Esophagus squamous epithelium (tissue), 5 donors: ENCODE results near the gene GAB3. TPM values are rescaled to one million over a fixed set of nuclear protein-coding genes. Genes with fewer than 3 reads are reported as not detected.

Experiments
- DNase-seq: peaks from one replicate; lab custom pipeline; 2025; lab: John Stamatoyannopoulos, UW
- H3K27ac ChIP-seq, 4 donors: fragments of 200-600 bp; sonication (generic); one replicate each; pipeline ENCODE4 v1.5.1; 2016 to 2019; ENCODE audit warnings: mild to moderate bottlenecking in 1 of 4
- H3K27me3 ChIP-seq, 4 donors: fragments of 200-600 bp; sonication (generic); 1 replicate in 3 of 4; 2 replicates in 1 of 4; pipeline versions ENCODE4 v1.5.1 to v1.6.0; 2017 to 2021; ENCODE audit warnings: antibody characterized with exemption in 1 of 4
- H3K36me3 ChIP-seq, 3 donors: fragments of 200-600 bp; sonication (generic); one replicate each; pipeline ENCODE4 v1.5.1; 2016 to 2019
- H3K4me1 ChIP-seq, 3 donors: fragments of 200-600 bp; sonication (generic); one replicate each; pipeline ENCODE4 v1.5.1; 2017 to 2019
- H3K4me3 ChIP-seq, 4 donors: fragments of 200-600 bp; sonication (generic); 1 replicate in 3 of 4; 2 replicates in 1 of 4; pipeline ENCODE4 v1.5.1; 2016 to 2019; ENCODE audit warnings: mild to moderate bottlenecking in 2 of 4, moderate library complexity in 1 of 4
- H3K9me3 ChIP-seq, 3 donors: fragments of 200-600 bp; sonication (generic); one replicate each; pipeline ENCODE4 v1.5.1; 2016 to 2019
- CTCF ChIP-seq, 6 experiments: fragments of 450-650 bp in 4 of 6; fragments of 200-600 bp in 2 of 6; sonication (generic) in 2 of 6; IDR thresholded peaks; one replicate each; pipeline ENCODE4 v1.5.1; 2016 to 2019; ENCODE audit warnings: antibody characterized with exemption in 6 of 6, mild to moderate bottlenecking in 4 of 6, moderate library complexity in 4 of 6
- POLR2A ChIP-seq, 4 donors: fragments of 450-650 bp; IDR thresholded peaks; one replicate each; pipeline ENCODE4 v1.6.1; 2017; ENCODE audit warnings: antibody characterized with exemption in 4 of 4, mild to moderate bottlenecking in 4 of 4, moderate library complexity in 3 of 4
- WGBS, 2 donors: methylation state at CpG; one replicate each; pipeline ENCODE4 v1.1.5; 2018; 5-methylcytosine and 5-hydroxymethylcytosine counted together
- intact Hi-C: fragments of 100-400 bp; cut with DNase I; formaldehyde crosslinking; loops from one replicate; pipeline ENCODE4 v1.15.0; 2022
- total RNA-seq, 4 donors: library from RNA; depleted of rRNA; stranded (reverse); fragments of >200 nt; gene quantifications; one replicate each; pipeline ENCODE4 v1.1.0, GENCODE V29; 2016
- donor health status: DM: yes; HTN: yes; CAD: no.

The GAB3 gene
- total RNA-seq, 4 donors from 2014 or later = 0.61 to 4.4 (median 1.8) TPM

GRCh38 chrX:154762537-154763296, 11.8 kb upstream of the GAB3 start, which contains the start of gene DKC1:
Gene DKC1 (plus strand): TSS chrX:154762864. CDS start chrX:154762966, 102 bp downstream.
- 23% methylated on average over 18 of the region's 84 CpGs; no CpG with 5 or more reads in 1 of the 2 donors for WGBS, 2 donors
- peak; percentile 65 for DNase-seq
- Histone ChIP-seq H3K4me3 (peak within 1 kb of the TSS; percentile 68 to 74 (median 70)), H3K27me3 (no peaks in the 10 kb centered on the region), H3K4me1 (peaks cover 0 to 27% (median 0%) of the 10 kb centered on the region in 3 donors), H3K27ac (peak within 1 kb of the TSS; percentile 78 to 88 (median 82)), H3K36me3 (peaks cover 0 to 29% (median 0%) of the 10 kb centered on the region in 3 donors), H3K9me3 (no peaks in the 10 kb centered on the region)
- TF ChIP-seq POLR2A (IDR thresholded peaks at IDR 0.05) = peak in 2 of 4 donors; percentile 30 to 53
- TF ChIP-seq CTCF (IDR thresholded peaks at IDR 0.05) = no peak
- intact Hi-C loops = no loop called here

GRCh38 chrX:154761977-154762536, 11.2 kb upstream of the GAB3 start:
- 3 to 46% methylated on average over 7 to 11 of the region's 11 CpGs for WGBS, 2 donors
- Histone ChIP-seq H3K4me1 (peaks cover 0 to 27% (median 0%) of the 10 kb centered on the region in 3 donors), H3K4me3 (peak overlapping the region; percentile 68 to 74 (median 70)), H3K9me3 (no peaks in the 10 kb centered on the region), H3K27ac (peak overlapping the region; percentile 74 to 88 (median 79)), H3K36me3 (peaks cover 0 to 22% (median 0%) of the 10 kb centered on the region in 3 donors), H3K27me3 (no peaks in the 10 kb centered on the region)
- intact Hi-C loops = no loop called here
- TF ChIP-seq CTCF (IDR thresholded peaks at IDR 0.05) (no peak), POLR2A (IDR thresholded peaks at IDR 0.05) (no peak)
- no peak for DNase-seq

- Histone ChIP-seq H3K4me1 (peaks cover 0 to 13% (median 0%) of the 10 kb centered on the region in 3 donors), H3K36me3 (no peaks in the 10 kb centered on the region), H3K9me3 (no peaks in the 10 kb centered on the region), H3K27me3 (no peaks in the 10 kb centered on the region), H3K27ac (no peak overlapping the region), H3K4me3 (no peak overlapping the region)
- no peak for DNase-seq
- intact Hi-C loops = no loop called here
- no peak for TF ChIP-seq CTCF (IDR thresholded peaks at IDR 0.05)
- TF ChIP-seq POLR2A (IDR thresholded peaks at IDR 0.05) = no peak
- 63 to 90% methylated on average over 4 of the region's 4 CpGs for WGBS, 2 donors
These were observed 7.8 kb upstream of the GAB3 start for GRCh38 chrX:154758696-154759095.

GRCh38 chrX:154751669-154752271, 893 bp upstream of the GAB3 start:
- Histone ChIP-seq H3K9me3 (no peaks in the 10 kb centered on the region), H3K4me1 (peaks cover 0 to 13% (median 6%) of the 10 kb centered on the region in 3 donors), H3K4me3 (peak overlapping the region in 2 of 4 donors; percentile 51 to 71), H3K27me3 (peaks cover 0 to 28% (median 0%) of the 10 kb centered on the region in 4 donors), H3K36me3 (no peaks in the 10 kb centered on the region), H3K27ac (peak overlapping the region in 3 of 4 donors; percentile 67 to 86 (median 82))
- no peak for TF ChIP-seq CTCF (IDR thresholded peaks at IDR 0.05)
- DNase-seq = no peak
- WGBS, 2 donors = 64 to 67% methylated on average over 4 to 9 of the region's 9 CpGs
- intact Hi-C loops = no loop called here
